ENCODE results near the gene PEPD.

DNA sequence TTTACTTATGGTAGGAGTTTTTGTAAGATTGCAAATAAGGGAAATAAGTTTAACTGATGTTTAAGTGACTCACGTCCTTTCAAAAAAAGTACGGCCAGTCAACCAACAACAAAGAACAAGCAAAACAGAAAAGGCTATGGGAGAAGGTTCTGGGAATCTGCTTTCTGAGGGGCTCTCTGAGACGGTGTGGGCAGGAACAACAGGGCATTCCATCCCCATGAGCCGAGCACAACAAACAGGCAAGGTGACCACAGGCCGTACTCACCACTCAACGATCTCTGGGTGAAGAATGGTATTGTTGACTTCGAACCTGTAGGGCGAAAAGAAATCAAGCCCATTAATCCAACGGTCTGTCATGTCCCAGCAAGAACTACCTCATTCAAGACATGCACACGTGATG lies 43.8 kb downstream of the PEPD start:
- TF ChIP-seq, protein P1, sequence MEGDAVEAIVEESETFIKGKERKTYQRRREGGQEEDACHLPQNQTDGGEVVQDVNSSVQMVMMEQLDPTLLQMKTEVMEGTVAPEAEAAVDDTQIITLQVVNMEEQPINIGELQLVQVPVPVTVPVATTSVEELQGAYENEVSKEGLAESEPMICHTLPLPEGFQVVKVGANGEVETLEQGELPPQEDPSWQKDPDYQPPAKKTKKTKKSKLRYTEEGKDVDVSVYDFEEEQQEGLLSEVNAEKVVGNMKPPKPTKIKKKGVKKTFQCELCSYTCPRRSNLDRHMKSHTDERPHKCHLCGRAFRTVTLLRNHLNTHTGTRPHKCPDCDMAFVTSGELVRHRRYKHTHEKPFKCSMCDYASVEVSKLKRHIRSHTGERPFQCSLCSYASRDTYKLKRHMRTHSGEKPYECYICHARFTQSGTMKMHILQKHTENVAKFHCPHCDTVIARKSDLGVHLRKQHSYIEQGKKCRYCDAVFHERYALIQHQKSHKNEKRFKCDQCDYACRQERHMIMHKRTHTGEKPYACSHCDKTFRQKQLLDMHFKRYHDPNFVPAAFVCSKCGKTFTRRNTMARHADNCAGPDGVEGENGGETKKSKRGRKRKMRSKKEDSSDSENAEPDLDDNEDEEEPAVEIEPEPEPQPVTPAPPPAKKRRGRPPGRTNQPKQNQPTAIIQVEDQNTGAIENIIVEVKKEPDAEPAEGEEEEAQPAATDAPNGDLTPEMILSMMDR (IDR thresholded peaks at IDR 0.05; ENCODE audit: insufficient read depth, low read length) = no peak
- TF ChIP-seq GABPA (IDR thresholded peaks at IDR 0.05; ENCODE audit: low read depth) (no peak), POLR2AphosphoS5 (IDR thresholded peaks at IDR 0.05; ENCODE audit: low read depth) (no peak)

Data from HL-60 (cell line).